Kidney epithelial cell (primary cell): ENCODE results near the gene MAP3K13. TPM values are rescaled to one million over a fixed set of nuclear protein-coding genes. Genes with fewer than 3 reads are reported as not detected.

Experiments used
- DNase-seq: peaks from one replicate; pipeline ENCODE4 v3.0.0-alpha.2; 2010; ENCODE audit warnings: low read depth
- H3K27me3 ChIP-seq: 2 replicates; pipeline ENCODE4 v1.6.0; 2011; ENCODE audit warnings: low read length; ENCODE audit not compliant: control insufficient read depth, insufficient read depth
- H3K36me3 ChIP-seq: 2 replicates; pipeline ENCODE4 v1.5.1; 2011; ENCODE audit warnings: low read length; ENCODE audit not compliant: control insufficient read depth, insufficient read depth
- H3K4me3 ChIP-seq: 2 replicates; pipeline ENCODE4 v1.5.1; 2011; ENCODE audit warnings: low read depth, mild to moderate bottlenecking, control low read depth, low read length
- CTCF ChIP-seq: IDR thresholded peaks from 2 replicates; pipeline ENCODE4 v1.5.1; 2011; ENCODE audit warnings: mild to moderate bottlenecking, moderate library complexity, low read length, control low read depth, inconsistent platforms; ENCODE audit not compliant: insufficient read depth, poor library complexity, severe bottlenecking
- total RNA-seq: library from RNA; depleted of rRNA; stranded (reverse); fragments of >200 nt; gene quantifications from 2 replicates; pipeline ENCODE4 v1.2.3, GENCODE V29; 2015

The MAP3K13 gene
- total RNA-seq, 1 donor from 2014 or later = 33.5 TPM

DNA sequence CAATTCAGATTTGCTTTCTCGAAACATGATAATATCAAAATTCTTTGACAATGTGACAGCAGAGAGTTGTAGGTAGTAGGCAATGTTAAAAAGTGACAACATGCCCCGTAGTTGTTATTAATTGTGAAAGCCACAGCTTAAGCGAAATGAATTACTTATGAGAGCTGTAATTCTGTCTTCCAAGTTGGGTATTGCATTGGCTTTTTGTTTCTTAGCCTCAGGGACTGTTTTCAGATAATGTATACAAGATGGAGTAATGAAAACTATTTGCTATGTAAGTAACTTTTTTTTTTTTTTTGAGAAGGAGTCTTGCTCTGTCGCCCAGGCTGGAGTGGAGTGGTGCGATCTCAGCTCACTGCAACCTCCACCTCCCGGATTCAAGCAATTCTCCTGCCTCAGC is 43.1 kb upstream of the MAP3K13 start:
- no peak overlapping the region for H3K4me3 ChIP-seq
- no peaks in the 10 kb centered on the region for H3K36me3 ChIP-seq
- DNase-seq = no peak
- TF ChIP-seq CTCF = no peak
- H3K27me3 ChIP-seq = no peaks in the 10 kb centered on the region

DNA sequence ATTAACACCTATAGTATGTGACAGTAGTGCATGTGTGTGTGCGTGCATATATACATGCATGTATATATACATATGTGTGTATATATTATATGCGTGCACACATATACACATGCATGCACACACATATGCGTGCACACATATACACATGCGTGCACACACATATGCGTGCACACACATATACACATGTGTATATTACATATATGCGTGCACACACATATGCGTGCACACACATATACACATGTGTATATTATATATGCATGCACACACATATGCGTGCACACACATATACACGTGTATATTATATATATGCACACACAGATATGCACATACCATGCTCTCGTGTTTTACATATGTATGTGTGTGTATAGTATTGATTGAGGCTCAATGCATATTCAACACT is 42.0 kb upstream of the MAP3K13 start:
- TF ChIP-seq CTCF = no peak
- DNase-seq = no peak
- no peak overlapping the region for H3K4me3 ChIP-seq
- no peaks in the 10 kb centered on the region for H3K36me3 ChIP-seq
- H3K27me3 ChIP-seq = no peaks in the 10 kb centered on the region

GRCh38 chr3:185322101-185322719 is 40.7 kb upstream of the MAP3K13 start:
- TF ChIP-seq CTCF = no peak
- no peak for DNase-seq
- H3K27me3 ChIP-seq = no peaks in the 10 kb centered on the region
- no peak overlapping the region for H3K4me3 ChIP-seq
- H3K36me3 ChIP-seq = no peaks in the 10 kb centered on the region

GRCh38 chr3:185325946-185326791 is 36.8 kb upstream of the MAP3K13 start:
- Histone ChIP-seq H3K27me3 (no peaks in the 10 kb centered on the region), H3K36me3 (no peaks in the 10 kb centered on the region), H3K4me3 (no peak overlapping the region)
- DNase-seq = no peak
- no peak for TF ChIP-seq CTCF

GRCh38 chr3:185327062-185327461 is 35.9 kb upstream of the MAP3K13 start:
- H3K36me3 ChIP-seq = no peaks in the 10 kb centered on the region
- DNase-seq = no peak
- TF ChIP-seq CTCF = no peak
- H3K4me3 ChIP-seq = no peak overlapping the region
- H3K27me3 ChIP-seq = no peaks in the 10 kb centered on the region
